ENCODE results near the gene CAPN11. TPM values are rescaled to one million over a fixed set of nuclear protein-coding genes. Genes with fewer than 3 reads are reported as not detected.

CAPN11 gene
- total RNA-seq, 4 donors from 2014 or later: 0.22 to 1.7 TPM; not detected in 2

DNA sequence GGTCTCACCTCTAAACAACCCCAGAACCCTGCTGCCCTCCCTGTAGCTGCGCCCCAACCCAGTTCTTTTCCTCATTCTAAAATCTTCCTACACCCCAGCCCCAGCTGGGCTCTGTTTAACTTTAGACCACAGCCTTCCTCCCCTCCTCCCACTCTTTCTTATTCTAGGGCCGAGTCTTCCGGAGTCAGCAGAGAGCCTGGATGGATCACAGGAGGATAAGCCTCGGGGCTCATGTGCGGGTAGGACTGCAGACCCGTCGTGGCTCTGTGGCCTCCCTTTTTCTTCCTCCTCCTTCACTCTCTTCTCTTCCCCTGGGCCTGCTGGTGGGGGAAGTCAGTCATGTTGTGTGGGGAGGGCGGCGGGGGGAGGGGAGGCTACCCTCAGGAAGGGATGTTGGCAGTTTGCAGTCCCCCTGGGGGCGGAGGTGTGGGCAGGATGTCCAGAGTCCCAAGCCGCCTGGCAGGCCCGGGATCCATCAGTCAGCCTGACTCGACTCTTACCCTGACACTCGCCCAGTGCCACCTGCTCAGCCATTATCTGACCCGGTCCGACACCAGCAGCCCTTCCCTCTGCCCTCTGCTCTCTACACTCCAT, 8.1 kb downstream of the CAPN11 start:
- Histone ChIP-seq H3K27ac (no peak overlapping the region), H3K4me1 (no peaks in the 10 kb centered on the region), H3K27me3 (no peaks in the 10 kb centered on the region), H3K36me3 (no peaks in the 10 kb centered on the region), H3K9me3 (no peaks in the 10 kb centered on the region), H3K4me3 (replicated peaks in 1 of 3) (no peak overlapping the region)
- intact Hi-C loops (cut with DNase I): no loop called here
- no peak for DNase-seq
- TF ChIP-seq, protein P1, sequence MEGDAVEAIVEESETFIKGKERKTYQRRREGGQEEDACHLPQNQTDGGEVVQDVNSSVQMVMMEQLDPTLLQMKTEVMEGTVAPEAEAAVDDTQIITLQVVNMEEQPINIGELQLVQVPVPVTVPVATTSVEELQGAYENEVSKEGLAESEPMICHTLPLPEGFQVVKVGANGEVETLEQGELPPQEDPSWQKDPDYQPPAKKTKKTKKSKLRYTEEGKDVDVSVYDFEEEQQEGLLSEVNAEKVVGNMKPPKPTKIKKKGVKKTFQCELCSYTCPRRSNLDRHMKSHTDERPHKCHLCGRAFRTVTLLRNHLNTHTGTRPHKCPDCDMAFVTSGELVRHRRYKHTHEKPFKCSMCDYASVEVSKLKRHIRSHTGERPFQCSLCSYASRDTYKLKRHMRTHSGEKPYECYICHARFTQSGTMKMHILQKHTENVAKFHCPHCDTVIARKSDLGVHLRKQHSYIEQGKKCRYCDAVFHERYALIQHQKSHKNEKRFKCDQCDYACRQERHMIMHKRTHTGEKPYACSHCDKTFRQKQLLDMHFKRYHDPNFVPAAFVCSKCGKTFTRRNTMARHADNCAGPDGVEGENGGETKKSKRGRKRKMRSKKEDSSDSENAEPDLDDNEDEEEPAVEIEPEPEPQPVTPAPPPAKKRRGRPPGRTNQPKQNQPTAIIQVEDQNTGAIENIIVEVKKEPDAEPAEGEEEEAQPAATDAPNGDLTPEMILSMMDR (IDR thresholded peaks at IDR 0.05): no peak
- TF ChIP-seq POLR2A (IDR thresholded peaks at IDR 0.05): no peak
- 53 to 56% methylated on average over 15 to 16 of the region's 16 CpGs for WGBS, 2 donors

DNA sequence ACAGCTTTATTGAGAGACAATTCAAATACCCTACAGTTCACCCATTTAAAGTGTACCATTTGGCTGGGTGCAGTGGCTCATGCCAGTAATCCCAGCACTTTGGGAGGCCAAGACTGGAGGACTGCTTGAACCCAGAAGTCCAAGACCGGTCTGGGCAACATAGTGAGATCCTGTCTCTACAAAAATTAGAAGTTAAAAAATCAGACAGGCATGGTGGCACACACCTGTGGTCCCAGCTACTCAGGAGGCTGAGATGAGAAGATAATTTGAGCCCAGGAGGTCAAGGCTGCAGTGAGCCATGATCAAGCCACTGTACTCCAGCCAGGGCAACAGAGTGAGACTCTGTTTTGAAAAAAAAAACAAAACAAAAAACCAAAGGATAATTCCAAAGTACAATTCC, 8.9 kb downstream of the CAPN11 start:
- Histone ChIP-seq H3K36me3 (no peaks in the 10 kb centered on the region), H3K27ac (no peak overlapping the region), H3K4me3 (replicated peaks in 1 of 3) (no peak overlapping the region), H3K4me1 (peaks cover 0 to 6% of the 10 kb centered on the region in 2 donors), H3K27me3 (no peaks in the 10 kb centered on the region), H3K9me3 (no peaks in the 10 kb centered on the region)
- WGBS, 2 donors: 88 to 90% methylated on average over 1 of the region's 1 CpG
- TF ChIP-seq POLR2A (IDR thresholded peaks at IDR 0.05): no peak
- TF ChIP-seq, protein P1 (IDR thresholded peaks at IDR 0.05): no peak
- intact Hi-C loops (cut with DNase I): no loop called here
- DNase-seq: no peak

DNA sequence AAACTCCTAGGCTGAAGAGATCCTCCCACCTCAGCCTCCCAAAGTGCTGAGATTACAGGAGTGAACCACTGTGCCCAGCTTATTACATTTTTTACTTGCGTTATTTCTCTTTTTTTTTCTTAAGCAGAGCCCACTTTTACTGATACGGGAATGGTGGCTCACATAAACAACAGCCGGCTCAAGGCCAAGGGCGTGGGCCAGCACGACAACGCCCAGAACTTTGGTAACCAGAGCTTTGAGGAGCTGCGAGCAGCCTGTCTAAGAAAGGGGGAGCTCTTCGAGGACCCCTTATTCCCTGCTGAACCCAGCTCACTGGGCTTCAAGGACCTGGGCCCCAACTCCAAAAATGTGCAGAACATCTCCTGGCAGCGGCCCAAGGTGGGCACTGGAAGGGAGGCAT, 10.5 kb downstream of the CAPN11 start:
- no peak overlapping the region for H3K4me3 ChIP-seq (replicated peaks in 1 of 3)
- intact Hi-C loops (cut with DNase I): no loop called here
- H3K27ac ChIP-seq: no peak overlapping the region
- H3K9me3 ChIP-seq: no peaks in the 10 kb centered on the region
- TF ChIP-seq, protein P1 (IDR thresholded peaks at IDR 0.05): no peak
- no peak for TF ChIP-seq POLR2A (IDR thresholded peaks at IDR 0.05)
- peaks cover 2 to 13% of the 10 kb centered on the region in 2 donors for H3K4me1 ChIP-seq
- 79 to 84% methylated on average over 8 to 9 of the region's 9 CpGs for WGBS, 2 donors
- H3K36me3 ChIP-seq: no peaks in the 10 kb centered on the region
- no peaks in the 10 kb centered on the region for H3K27me3 ChIP-seq
- no peak for DNase-seq

DNA sequence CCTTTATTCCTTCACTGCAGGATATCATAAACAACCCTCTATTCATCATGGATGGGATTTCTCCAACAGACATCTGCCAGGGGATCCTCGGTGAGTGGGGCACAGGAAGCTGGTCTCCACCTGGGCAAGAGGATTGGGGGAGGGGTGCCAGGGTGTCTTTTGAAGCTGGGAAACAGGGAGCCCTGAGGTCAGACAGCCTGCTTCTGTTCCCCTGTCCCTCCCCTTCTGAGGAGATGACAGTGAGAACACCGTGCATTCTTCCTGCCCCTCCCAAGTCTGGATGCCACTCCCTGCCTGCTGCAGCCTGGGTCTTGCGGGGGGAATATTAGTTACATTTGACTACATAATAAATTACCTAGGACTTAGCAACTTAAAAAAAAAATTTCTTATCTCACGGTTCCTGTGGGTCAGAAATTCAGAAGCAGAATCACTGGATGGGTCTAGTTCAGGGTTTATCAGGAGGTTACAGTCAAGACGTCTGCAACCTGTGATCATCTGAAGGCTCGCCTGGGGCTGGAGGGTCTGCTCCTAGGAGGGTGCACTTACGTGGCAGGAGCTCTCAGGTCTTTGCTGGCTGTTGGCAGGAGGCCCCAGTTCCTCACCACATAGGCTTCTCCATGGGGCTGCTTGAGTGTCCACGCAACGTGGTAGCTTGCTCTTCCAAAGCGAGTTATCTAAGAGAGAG, 11.4 kb downstream of the CAPN11 start:
- Histone ChIP-seq H3K36me3 (no peaks in the 10 kb centered on the region), H3K4me1 (peaks cover 2 to 13% of the 10 kb centered on the region in 2 donors), H3K27me3 (no peaks in the 10 kb centered on the region), H3K4me3 (replicated peaks in 1 of 3) (no peak overlapping the region), H3K27ac (no peak overlapping the region), H3K9me3 (no peaks in the 10 kb centered on the region)
- intact Hi-C loops (cut with DNase I): loop anchor here (5.0 kb wide), 2 partner anchors 67 to 87 kb away; partner anchors contain the start of gene SLC35B2
- no peak for DNase-seq
- whole genome bisulfite sequencing, 2 donors: 81 to 83% methylated on average over 10 of the region's 10 CpGs
- no peak for TF ChIP-seq POLR2A (IDR thresholded peaks at IDR 0.05)
- TF ChIP-seq, protein P1 (IDR thresholded peaks at IDR 0.05): no peak

DNA sequence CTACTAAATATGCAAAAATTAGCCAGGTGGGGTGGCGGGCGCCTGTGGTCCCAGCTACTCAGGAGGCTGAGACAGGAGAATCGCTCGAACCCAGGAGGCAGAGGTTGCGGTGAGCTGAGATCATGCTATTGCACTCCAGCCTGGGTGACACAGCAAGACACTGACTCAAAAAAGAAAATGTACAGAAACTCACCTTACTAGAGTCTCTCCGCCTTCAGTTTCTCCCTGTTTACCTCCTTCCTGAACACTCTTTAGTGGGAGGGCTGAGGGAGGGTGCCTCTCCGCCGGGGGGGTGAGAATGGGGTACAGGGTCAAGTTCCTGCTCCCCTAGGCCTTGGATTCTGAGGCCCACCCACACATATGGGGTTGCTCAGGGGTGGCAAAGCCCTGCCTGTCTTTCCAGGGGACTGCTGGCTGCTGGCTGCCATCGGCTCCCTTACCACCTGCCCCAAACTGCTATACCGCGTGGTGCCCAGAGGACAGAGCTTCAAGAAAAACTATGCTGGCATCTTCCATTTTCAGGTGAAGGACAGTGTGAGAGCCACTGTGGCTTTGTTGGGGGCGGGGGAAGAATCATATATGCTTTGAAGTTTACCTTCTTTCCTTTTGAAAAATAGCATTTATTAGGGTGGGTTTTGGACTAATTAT, 13.4 kb downstream of the CAPN11 start:
- H3K4me3 ChIP-seq (replicated peaks in 1 of 3): no peak overlapping the region
- TF ChIP-seq, protein P1 (IDR thresholded peaks at IDR 0.05): no peak
- TF ChIP-seq POLR2A (IDR thresholded peaks at IDR 0.05): no peak
- no peak for DNase-seq
- H3K27me3 ChIP-seq: no peaks in the 10 kb centered on the region
- WGBS, 2 donors: 74 to 80% methylated on average over 12 of the region's 12 CpGs
- H3K9me3 ChIP-seq: no peaks in the 10 kb centered on the region
- no peak overlapping the region for H3K27ac ChIP-seq
- intact Hi-C loops (cut with DNase I): loop anchor here (5.0 kb wide), 2 partner anchors 65 to 85 kb away; partner anchors contain the start of gene SLC35B2
- H3K4me1 ChIP-seq: peaks cover 2 to 13% of the 10 kb centered on the region in 2 donors
- H3K36me3 ChIP-seq: no peaks in the 10 kb centered on the region

All from thyroid gland (tissue), 4 donors.